CD14-positive monocyte (primary cell): ENCODE data around the gene MACROD2. TPM values are rescaled to one million over a fixed set of nuclear protein-coding genes. Genes with fewer than 3 reads are reported as not detected.
"Not testable (repeated sequence)": the region's sequence is repeated elsewhere in the genome, so short reads cannot be mapped to it uniquely, and the experiment has no call there.

ENCODE experiments used
- DNase-seq, 3 donors: peaks; one replicate each; pipeline ENCODE4 v3.0.0-alpha.2; 2011 to 2022
- H2AFZ ChIP-seq: 2 replicates; pipeline ENCODE4 v1.6.0; 2012; ENCODE audit warnings: mild to moderate bottlenecking, low read depth, low read length, inconsistent platforms; ENCODE audit not compliant: insufficient read depth, poor library complexity, severe bottlenecking
- H3K27ac ChIP-seq, 2 donors: 1 replicate in 1 of 2; 2 replicates in 1 of 2; pipeline ENCODE4 v1.5.1; 2012 to 2013; ENCODE audit warnings: low read length in 2 of 2, control low read depth in 1 of 2, inconsistent platforms in 1 of 2, low read depth in 1 of 2, mild to moderate bottlenecking in 1 of 2
- H3K27me3 ChIP-seq, 2 donors: one replicate each; pipeline versions ENCODE4 v1.6.0 to v1.6.1; 2011 to 2013; ENCODE audit warnings: low read length in 2 of 2; ENCODE audit not compliant: control insufficient read depth in 2 of 2, insufficient read depth in 2 of 2
- H3K36me3 ChIP-seq, 2 donors: replicated peaks in 1 of 2; 1 replicate in 1 of 2; 2 replicates in 1 of 2; pipeline versions ENCODE4 v1.5.1 to v1.6.1; 2012 to 2013; ENCODE audit warnings: low read length in 2 of 2, control low read depth in 1 of 2, inconsistent platforms in 1 of 2, mild to moderate bottlenecking in 1 of 2; ENCODE audit not compliant: insufficient read depth in 2 of 2, control insufficient read depth in 1 of 2
- H3K4me1 ChIP-seq, 2 donors: 1 replicate in 1 of 2; 2 replicates in 1 of 2; pipeline versions ENCODE4 v1.5.1 to v1.6.1; 2012 to 2013; ENCODE audit warnings: low read length in 2 of 2, control low read depth in 1 of 2, inconsistent platforms in 1 of 2, mild to moderate bottlenecking in 1 of 2, moderate library complexity in 1 of 2; ENCODE audit not compliant: insufficient read depth in 2 of 2, control insufficient read depth in 1 of 2
- H3K4me2 ChIP-seq: replicated peaks from 2 replicates; pipeline ENCODE3; 2012; ENCODE audit warnings: low read length, moderate library complexity, mild to moderate bottlenecking; ENCODE audit not compliant: poor library complexity, severe bottlenecking; ENCODE audit errors: extremely low read depth
- H3K4me3 ChIP-seq, 3 experiments: fragments of 200-600 bp in 1 of 3; sonication (generic) in 1 of 3; replicated peaks in 1 of 3; 1 replicate in 2 of 3; 2 replicates in 1 of 3; pipeline ENCODE4 v1.5.1; 2011 to 2013; ENCODE audit warnings: low read length in 3 of 3, mild to moderate bottlenecking in 3 of 3, control low read depth in 2 of 3, low read depth in 2 of 3, inconsistent platforms in 1 of 3, moderate library complexity in 1 of 3
- H3K79me2 ChIP-seq: 2 replicates; pipeline ENCODE4 v1.6.0; 2012; ENCODE audit warnings: mild to moderate bottlenecking, control low read depth, inconsistent platforms, low read length, moderate library complexity; ENCODE audit not compliant: insufficient read depth
- H3K9ac ChIP-seq: 2 replicates; pipeline ENCODE4 v1.6.0; 2017; ENCODE audit warnings: low read length, mild to moderate bottlenecking; ENCODE audit not compliant: insufficient read depth, poor library complexity, severe bottlenecking
- H3K9me3 ChIP-seq, 2 donors: replicated peaks in 1 of 2; 1 replicate in 1 of 2; 2 replicates in 1 of 2; pipeline versions ENCODE4 v1.5.1 to v1.6.1; 2012 to 2013; ENCODE audit warnings: low read length in 2 of 2, control low read depth in 1 of 2; ENCODE audit not compliant: control insufficient read depth in 1 of 2, insufficient read depth in 1 of 2
- H4K20me1 ChIP-seq: 2 replicates; pipeline ENCODE4 v1.6.0; 2012; ENCODE audit warnings: mild to moderate bottlenecking, low read length, control low read depth, moderate library complexity; ENCODE audit not compliant: insufficient read depth
- H3K27ac Mint-ChIP-seq, 7 donors: one replicate each; pipeline ENCODE4 v1.8.0; 2020; ENCODE audit warnings: mild to moderate bottlenecking in 7 of 7, mixed read lengths in 7 of 7, moderate library complexity in 6 of 7, inconsistent platforms in 2 of 7
- H3K27me3 Mint-ChIP-seq, 3 donors: one replicate each; pipeline ENCODE4 v1.8.0; 2021 to 2022; ENCODE audit warnings: low read depth in 3 of 3, mild to moderate bottlenecking in 3 of 3, mixed read lengths in 3 of 3, moderate library complexity in 3 of 3, inconsistent platforms in 1 of 3
- H3K36me3 Mint-ChIP-seq, 2 donors: one replicate each; pipeline ENCODE4 v1.8.0; 2020; ENCODE audit warnings: mixed read lengths in 2 of 2, inconsistent platforms in 1 of 2, mild to moderate bottlenecking in 1 of 2
- H3K4me1 Mint-ChIP-seq: one replicate; pipeline ENCODE4 v1.8.0; 2020; ENCODE audit warnings: mild to moderate bottlenecking, mixed read lengths
- H3K4me3 Mint-ChIP-seq, 2 donors: one replicate each; pipeline ENCODE4 v1.8.0; 2020; ENCODE audit warnings: mild to moderate bottlenecking in 2 of 2, mixed read lengths in 2 of 2, moderate library complexity in 1 of 2
- H3K9me3 Mint-ChIP-seq, 7 donors: one replicate each; pipeline ENCODE4 v1.8.0; 2020 to 2022; ENCODE audit warnings: mixed read lengths in 7 of 7, mild to moderate bottlenecking in 6 of 7, moderate library complexity in 6 of 7, inconsistent platforms in 2 of 7
- CTCF ChIP-seq: fragments of 200-600 bp; IDR thresholded peaks from one replicate; pipeline ENCODE4 v1.8.0; 2022; ENCODE audit warnings: antibody characterized with exemption, mild to moderate bottlenecking
- WGBS: methylation state at CpG from one replicate; pipeline ENCODE4 v1.1.5; 2013; ENCODE audit warnings: missing lambda C conversion rate; ENCODE audit not compliant: insufficient coverage; 5-methylcytosine and 5-hydroxymethylcytosine counted together
- intact Hi-C, 2 donors: fragments of 100-400 bp; cut with micrococcal nuclease; formaldehyde crosslinking; loops; one replicate each; pipeline versions ENCODE4 v1.15.0 to v1.15.1; 2023
- polyA plus RNA-seq, 3 donors: library from polyadenylated mRNA; depleted of rRNA in 1 of 3; unstranded in 2 of 3; stranded (reverse) in 1 of 3; fragments of 300-500 nt in 2 of 3; fragments of >200 nt in 1 of 3; fragmentation: Illumina TruSeq in 2 of 3; gene quantifications; 1 replicate in 2 of 3; 2 replicates in 1 of 3; pipeline ENCODE4 v1.2.3, GENCODE V29; 2012 to 2021

MACROD2 gene
- polyA plus RNA-seq, 3 donors = 0.23 TPM; not detected in 2

- Mint-ChIP-seq H3K27ac (no peak overlapping the region), H3K36me3 (no peaks in the 10 kb centered on the region), H3K4me3 (no peak overlapping the region), H3K4me1 (no peaks in the 10 kb centered on the region), H3K27me3 (no peaks in the 10 kb centered on the region), H3K9me3 (peaks cover 0 to 9% (median 6%) of the 10 kb centered on the region in 7 donors)
- Histone ChIP-seq H3K4me2 (no peak overlapping the region), H3K27ac (no peak overlapping the region), H3K9me3 (no peaks in the 10 kb centered on the region), H3K4me1 (no peaks in the 10 kb centered on the region), H3K79me2 (no peaks in the 10 kb centered on the region), H3K27me3 (no peaks in the 10 kb centered on the region), H3K36me3 (no peaks in the 10 kb centered on the region), H2AFZ (no peak overlapping the region), H4K20me1 (no peaks in the 10 kb centered on the region), H3K9ac (no peak overlapping the region), H3K4me3 (no peak overlapping the region)
- no peak for TF ChIP-seq CTCF
- no peak for DNase-seq
- intact Hi-C loops = no loop called here
- WGBS = 93% methylated on average over 4 of the region's 5 CpGs
Observed at GRCh38 chr20:16011519-16011918, 2016.2 kb downstream of the MACROD2 start.

GRCh38 chr20:16012934-16013333 lies 2017.6 kb downstream of the MACROD2 start:
- 100% methylated on average over 1 of the region's 6 CpGs for WGBS
- H3K27ac Mint-ChIP-seq, H3K4me3 Mint-ChIP-seq, H3K27ac ChIP-seq, H3K4me3 ChIP-seq, H3K36me3 ChIP-seq, H3K4me1 Mint-ChIP-seq, DNase-seq, H3K9me3 ChIP-seq, H3K27me3 Mint-ChIP-seq, intact Hi-C loops, H3K79me2 ChIP-seq, H3K4me2 ChIP-seq, H4K20me1 ChIP-seq, H2AFZ ChIP-seq, H3K4me1 ChIP-seq, H3K9ac ChIP-seq, H3K27me3 ChIP-seq, H3K36me3 Mint-ChIP-seq: not testable (repeated sequence)
- H3K9me3 Mint-ChIP-seq = peaks cover 0 to 13% (median 7%) of the 10 kb centered on the region in 7 donors
